Measurements from ENCODE around the gene STK32B.
"Not testable (repeated sequence)": the region's sequence is repeated elsewhere in the genome, so short reads cannot be mapped to it uniquely, and the experiment has no call there.

The STK32B gene

DNA sequence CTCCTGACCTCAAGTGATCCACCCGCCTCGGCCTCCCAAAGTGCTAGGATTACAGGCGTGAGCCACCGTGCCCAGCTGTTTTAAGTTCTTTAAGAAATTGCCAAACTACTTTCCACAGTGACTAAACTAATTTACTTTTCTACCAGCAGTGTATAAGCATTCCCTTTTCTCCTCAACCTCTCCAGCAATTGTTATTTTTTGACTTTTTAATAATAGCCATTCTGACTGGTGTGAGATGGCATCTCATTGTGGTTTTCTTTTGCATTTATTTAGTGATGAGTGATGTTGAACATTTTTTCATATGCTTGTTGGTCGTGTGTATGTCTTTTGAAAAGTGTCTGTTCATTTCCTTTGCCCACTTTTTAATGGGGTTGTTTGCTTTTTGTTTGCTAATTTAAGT lies 199.3 kb downstream of the STK32B start:
- DNase-seq = not testable (repeated sequence)

DNA sequence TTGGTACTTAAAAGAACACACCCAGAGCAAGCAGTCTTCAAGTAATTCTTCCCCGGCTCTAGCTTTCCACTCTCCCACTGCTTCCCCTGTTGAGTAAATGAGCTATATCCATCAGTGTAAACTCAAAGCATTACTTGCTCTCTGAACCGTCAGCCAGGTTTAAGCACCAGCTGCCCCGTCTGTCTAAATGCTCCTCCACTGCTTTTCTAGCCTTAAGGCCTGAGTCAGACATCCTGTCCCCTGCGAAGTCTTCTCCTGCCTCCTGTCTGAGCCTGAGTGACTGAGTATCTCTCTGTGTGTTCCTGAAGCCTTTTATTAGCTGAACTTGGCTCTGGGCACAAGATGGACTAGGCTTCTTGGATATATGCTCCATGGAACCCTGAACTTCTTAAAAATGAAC lies 205.1 kb downstream of the STK32B start:
- no peak for DNase-seq

DNA sequence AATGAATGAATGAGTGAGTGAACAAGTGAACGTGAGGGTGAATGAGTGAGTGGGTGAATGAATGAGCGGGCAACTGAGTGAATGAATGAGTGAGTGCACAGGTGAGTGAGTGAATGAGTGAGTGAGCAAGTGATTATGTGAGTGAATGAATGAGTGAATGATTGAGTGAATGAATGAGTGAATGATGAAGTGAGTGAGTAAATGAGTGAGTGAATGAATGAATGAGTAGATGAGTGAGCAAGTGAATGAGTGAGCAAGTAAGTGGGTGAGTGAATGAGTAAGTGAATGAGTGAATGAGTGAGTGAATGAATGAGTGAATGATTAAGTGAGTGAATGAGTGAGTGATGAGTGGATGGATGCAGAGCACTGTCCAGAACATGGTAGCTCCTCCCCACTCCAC lies 205.8 kb downstream of the STK32B start:
- no peak for DNase-seq

DNA sequence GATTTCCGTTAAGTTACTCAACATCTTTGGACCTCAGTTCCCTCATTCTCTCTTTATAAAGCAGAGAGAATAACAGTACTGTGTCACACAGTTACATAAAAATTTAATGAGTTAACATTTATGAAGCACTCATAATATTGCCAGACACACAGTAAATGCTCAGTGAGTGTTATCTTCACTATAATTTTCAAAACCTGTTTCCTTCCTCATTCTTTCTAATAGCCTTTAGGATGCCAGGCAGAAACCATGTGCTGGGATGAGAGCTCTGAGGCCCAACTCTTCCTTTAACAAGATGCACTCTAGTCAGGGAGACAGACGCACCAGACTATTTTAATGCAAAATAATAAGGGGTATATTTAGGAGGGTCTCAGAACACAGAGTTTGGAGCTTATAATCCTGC lies 208.2 kb downstream of the STK32B start:
- DNase-seq = no peak

DNA sequence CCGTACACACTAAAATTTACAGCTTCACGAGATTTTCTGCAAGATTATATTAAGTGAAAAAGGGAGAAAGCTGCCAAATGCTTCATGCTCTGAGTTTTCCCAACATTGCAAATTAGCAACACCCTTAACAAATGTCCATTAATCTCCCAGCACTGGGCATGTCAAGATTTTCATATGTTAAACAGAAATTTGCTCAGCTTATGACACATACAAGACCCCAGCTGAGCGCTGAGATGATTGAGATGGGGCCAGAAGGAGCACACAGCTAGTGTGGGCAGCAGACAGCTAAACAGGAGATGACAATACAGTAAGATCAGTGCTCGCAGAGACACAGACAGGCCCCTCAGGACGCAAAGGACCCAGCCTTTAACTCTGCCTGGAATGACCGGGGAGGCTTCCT lies 208.8 kb downstream of the STK32B start:
- DNase-seq = no peak

DNA sequence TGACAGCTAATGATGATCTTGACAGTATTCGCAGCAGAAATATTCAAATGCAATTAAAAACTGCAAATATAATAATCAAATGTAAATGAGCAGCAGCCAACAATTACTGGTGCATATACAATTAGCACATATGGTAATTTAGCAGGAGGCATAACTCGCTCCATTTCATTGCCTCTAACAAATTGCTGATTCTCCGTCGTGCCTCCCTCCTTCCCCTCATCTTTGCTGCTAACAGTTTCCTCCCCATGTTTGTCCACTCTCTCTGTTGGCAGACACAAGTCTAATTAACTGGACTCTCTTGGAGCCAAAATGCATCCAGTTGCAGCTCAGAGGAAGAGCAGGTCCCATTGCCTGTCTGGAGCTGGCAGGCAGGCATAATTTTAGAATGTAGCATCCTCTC lies 210.6 kb downstream of the STK32B start:
- DNase-seq = no peak

DNA sequence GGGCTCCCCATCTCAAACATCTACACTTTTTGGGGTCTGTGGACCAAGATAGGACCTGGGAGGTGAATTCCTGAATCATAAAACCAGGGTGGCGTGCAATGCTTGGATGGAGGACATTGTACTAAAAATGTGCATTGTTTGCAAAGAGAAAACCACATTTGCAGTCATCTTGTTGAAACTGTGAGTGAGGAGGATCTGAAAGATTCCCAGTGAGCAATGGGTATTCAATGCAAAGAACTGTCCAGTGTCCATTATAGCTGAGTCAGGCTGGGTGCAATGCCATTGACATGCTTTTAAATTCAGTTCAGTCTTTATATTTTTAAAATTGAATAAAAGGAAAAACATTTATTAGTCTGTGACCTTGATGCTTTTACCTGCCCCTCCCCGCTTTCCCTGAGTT lies 215.7 kb downstream of the STK32B start:
- DNase-seq = no peak

DNA sequence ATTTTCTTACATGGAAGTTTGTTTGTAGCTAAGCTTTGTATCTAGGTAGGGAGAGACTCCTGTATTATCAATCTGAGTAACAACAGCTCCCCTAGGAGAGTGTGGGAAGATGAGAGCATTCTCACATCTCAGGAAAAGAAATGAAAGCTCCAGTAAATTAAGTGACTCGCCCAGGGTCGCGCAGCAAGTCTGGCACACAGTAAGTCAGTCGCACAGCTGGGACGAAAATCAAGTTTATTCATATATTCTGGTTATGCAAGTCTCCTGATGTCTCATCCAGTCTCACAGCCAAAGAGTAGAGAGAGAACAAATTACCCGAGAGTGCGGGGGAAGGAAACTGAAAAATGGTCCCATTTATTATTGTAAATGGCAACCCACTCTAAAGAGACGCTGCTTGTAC lies 216.1 kb downstream of the STK32B start:
- no peak for DNase-seq

DNA sequence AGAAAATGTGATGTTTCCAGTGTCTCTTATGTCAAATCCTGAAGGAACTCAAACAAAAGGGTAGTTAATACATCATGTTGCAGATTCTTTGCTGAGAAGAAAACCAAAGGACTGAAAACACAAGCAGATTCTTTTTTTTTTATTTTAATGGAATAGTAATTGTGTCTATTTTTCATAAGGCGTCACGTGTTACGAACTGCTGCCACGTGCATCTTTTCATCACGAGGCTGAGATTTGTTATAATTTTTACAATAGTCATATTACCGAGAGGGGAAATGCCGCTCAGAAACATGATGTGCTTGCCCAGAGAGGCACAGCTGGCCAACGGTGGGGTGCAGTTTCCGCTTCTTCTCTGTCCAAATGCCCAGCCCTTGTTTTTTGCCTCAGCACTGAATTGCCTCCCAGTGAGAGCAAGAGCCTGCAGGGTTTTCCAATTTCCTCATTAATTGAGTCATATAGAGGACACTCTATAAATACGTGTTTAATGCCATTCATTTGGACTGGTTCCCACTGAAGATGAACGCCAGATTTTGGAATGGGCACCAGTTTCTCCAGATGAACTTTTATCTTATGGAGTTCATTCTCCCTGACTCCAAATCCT lies 225.3 kb downstream of the STK32B start:
- DNase-seq = no peak

DNA sequence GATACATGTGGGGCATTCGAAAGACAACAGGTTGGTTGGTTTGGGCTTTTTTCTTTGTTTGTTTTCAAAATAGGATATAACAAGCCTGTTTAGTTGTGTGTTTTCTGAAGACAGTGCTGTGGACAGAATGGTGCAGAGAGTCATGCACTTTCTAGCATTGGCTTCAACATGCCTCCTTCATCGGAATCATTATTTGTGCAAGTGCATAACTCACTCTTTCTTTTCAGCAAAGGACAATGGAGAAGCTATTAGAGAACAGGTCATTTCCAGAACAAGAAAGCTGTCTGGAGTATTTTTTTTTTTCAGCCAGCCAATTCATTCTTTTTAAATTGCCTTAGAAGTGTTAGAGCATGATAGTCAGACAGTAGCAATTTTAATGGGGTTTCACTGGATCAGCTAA lies 225.8 kb downstream of the STK32B start:
- DNase-seq = no peak

DNA sequence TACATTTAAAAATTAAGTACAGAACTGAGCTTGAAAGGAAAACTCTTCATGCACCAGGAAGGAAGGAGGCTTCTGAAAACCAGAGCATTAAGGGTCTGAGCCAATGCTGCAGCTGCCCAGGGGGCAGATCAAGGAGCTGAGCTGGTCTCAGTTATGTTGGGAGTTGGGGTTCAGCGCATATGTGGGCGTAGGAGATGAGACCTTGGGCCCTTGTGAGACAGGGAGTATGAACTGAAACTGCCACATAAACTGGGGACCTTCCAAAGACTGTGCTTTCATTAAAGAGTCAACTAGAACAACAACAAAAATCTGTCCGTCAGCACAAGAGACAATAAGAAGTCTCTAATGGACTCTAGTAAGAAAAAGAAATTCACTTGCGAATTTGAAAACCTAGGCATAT lies 226.9 kb downstream of the STK32B start:
- DNase-seq = no peak

DNA sequence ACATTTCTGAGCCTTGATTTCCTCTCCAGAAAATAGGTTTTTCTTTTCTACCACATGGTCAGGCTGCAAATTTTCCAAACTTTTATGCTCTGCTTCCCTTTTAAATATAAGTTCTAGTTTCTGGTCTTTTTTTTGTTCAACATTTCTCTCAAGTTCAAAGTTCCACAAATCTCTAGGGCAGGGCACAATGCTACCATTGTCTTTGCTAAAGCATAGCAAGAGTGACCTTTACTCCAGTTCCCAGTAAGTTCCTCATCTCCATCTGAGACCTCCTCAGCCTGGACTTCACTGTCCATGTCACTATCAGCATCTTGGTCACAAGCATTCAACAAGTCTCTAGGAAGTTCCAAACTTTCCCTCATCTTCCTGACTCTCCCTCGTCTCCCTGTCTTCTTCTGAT lies 228.8 kb downstream of the STK32B start:
- DNase-seq = not testable (repeated sequence)

DNA sequence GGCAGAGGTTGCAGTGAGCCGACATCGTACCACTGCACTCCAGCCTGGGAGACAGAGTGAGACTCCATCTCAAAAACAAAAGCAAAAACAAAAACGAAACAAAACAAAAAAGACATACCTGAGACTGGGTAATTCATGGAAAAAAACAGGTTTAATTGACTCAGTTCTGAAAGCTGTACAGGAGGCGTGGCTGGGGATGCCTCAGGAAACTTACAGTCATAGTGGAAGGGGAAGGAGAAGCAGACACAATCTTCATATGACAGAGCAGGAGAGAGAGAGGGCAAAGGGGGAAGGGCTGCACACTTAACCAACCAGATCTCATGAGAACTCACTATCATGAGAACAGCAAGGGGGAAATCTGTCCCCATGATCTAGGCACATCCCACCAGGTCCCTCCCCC lies 229.5 kb downstream of the STK32B start:
- no peak for DNase-seq

DNA sequence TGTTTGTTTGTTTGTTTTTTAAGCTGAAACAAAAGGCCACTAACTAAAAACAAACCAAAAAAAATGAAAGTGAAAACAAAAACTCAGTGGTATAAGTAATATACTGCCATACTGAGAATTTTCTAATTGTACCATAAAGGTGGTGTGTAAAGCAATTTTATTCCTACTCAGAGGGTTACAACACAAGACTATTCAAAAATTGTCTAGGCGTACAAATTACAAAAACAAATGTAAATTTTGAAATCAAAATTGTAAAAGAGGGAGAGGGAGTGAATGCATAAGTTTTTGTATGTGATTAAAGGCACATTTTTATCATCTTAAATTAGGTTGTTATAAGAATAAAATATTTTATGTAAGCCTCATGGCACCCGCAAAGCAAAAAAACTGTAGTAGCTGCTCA lies 232.6 kb downstream of the STK32B start:
- DNase-seq = no peak

DNA sequence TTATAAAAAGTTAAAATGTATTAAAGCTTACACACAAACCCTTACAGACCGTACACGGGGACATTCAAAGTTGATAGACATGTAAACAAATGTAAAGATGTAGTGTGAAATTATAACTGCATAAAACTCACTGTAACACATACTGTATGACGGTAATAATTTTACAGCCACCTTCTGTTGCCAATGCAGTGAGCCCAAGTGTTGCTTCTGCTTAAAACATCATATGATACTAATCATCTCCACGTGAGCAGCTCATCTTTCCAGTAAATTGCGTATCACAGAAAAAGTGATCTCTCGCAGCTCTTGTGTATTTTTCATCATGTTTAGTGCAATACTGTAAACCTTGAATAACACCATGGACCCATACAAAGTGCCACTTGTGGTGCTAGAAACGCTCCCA lies 233.2 kb downstream of the STK32B start:
- DNase-seq = no peak

DNA sequence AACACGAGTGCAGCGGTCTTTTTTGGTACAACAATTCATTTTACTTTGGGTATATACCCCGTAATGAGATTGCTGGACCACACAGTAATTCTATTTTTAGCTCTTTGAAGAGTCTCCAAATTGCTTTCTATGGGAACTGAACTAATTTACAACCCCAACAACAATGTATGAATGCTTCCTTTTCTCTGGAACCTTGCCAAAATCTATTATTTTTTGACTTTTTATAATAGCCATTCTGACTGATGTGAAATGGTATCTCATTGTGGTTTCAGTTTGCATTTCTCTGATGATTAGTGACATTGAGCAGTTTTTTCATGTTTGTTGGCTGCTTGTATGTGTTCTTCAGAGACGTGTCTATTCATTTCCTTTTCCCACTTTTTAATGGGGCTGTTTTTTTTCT lies 240.8 kb downstream of the STK32B start:
- no peak for DNase-seq

DNA sequence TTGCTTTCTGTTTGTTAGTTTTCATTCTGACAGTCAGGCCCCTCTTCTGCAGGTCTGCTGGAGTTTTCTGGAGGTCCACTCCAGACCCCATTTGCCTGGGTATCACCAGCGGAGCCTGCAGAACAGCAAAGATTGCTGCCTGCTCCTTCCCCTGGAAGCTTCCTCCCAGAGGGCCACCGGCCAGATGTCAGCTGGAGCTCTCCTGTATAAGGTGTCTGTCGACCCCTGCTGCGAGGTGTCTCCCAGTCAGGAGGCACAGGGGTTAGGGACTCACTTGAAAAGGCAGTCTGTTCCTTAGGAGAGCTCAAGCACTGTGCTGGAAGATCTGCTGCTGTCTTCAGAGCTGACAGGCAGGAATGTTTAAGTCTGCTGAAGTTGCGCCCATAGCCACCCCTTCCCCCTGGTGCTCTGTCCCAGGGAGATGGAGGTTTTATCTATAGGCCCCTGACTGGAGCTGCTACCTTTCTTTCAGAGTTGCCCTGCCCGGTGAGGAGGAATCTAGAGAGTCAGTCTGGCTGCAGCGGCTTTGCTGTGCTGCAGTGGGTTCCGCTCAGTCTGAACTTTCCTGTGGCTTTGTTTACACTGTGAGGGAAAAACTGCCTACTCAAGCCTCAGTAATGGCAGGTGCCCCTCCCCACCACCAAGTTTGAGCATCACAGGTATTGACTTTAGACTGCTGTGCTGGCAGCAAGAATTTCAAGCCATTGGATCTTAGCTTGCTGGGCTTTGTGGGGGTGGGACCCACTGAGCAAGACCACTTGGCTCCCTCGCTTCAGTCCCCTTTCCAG lies 246.9 kb downstream of the STK32B start:
- DNase-seq = not testable (repeated sequence)

DNA sequence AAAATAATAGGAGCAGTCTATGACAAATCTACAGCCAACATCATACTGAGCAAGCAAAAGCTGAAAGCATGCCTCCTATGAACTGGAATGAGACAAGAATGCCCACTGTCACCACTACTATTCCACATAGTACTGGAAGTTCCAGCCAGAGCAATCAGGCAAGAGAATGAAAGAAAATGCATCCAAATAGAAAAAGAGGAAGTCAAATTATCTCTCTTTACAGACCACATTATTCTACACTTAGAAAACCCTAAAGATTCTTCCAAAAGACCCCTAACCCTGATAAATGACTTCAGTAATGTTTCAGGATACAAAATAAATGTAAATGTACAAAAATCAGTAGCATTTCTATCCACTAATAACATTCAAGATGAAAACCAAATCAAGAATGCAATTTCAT lies 249.0 kb downstream of the STK32B start:
- DNase-seq = no peak

DNA sequence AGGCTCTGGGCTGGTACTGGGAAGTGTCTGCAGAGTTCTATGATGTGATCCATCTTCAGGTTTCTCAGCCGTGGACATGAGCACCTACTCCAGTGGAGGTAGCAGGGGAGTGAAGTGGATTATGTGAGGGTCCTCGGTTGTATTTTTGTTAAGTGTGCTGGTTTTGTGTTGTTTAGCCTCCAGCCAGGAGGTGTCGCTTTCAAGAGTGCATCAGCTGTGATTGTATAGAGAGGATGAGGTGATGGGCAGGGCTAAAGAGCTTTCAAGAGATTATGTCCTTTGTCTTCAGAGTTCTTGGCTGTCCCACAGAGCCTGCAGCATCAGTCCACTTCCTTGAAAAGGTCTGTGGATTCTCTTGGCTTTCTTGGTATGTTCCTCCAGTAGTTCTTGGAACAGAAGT lies 256.6 kb downstream of the STK32B start:
- DNase-seq = no peak

DNA sequence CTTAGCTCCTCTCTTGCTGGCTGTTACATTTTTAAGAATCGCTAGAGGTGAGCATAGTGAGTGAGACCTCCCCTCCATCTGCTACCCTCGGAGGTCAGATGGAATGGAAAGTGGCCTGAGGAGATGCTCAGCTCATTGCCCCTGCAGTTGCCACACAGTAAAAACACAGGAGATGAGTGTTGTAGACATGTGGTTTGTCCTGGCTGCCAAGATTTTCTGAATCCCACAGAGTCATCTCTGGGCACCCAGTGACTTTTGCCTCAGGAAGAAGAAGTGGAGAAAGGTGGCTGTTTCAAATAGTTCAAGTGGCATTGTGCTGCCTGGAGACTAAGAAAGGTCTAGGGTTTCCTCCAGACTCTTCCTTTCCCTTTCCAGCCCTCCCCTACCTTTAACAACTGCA lies 271.0 kb downstream of the STK32B start:
- no peak for DNase-seq

DNA sequence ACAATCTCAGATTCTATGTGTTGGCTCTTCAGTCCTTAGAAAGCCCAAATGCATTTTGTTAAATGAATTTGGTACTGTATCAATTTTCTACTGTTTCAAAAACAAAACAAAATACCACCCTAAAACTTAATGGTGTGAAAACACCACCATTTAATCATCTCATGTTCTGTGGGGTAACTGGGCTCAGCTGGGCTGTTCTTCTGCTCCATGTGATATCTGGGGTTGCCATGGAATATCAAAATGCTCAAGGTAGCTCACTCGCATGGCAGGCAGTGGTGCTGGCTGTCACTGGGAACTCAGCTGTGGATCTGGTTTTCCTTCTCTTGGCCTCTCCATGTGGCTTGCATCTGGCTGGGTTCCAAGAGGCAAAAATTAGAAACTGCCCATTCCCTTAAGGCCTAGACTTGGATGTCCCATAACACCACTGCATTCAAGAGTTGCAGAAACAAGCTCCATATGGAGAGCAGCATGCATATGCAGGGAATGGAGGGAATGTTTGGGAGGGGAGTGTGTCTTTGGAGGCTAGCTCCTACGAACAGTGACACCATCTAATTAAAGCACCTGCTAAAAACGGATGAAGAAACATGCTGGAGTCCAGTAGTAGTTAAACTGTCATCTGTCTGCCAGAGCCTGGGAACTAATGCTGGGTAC lies 279.2 kb downstream of the STK32B start:
- DNase-seq = no peak

DNA sequence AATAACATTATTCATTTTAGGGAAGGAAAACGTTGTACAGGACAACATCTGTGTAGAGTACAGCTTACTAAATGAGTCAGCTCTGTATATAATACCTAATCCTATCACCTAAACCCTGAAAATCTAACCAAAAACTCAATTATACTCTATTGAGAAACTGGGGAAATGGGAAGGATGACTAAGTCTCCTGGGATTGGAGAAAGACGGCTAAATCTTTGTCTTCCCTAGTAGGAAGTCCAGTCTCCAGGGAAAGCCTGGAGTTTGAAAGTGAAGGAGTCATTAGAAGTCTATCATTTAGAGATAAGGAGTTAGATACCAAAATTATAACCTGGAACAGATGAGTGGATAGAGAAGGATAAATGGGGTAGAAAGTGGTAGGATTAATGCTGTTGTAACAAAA lies 286.5 kb downstream of the STK32B start:
- DNase-seq = no peak

DNA sequence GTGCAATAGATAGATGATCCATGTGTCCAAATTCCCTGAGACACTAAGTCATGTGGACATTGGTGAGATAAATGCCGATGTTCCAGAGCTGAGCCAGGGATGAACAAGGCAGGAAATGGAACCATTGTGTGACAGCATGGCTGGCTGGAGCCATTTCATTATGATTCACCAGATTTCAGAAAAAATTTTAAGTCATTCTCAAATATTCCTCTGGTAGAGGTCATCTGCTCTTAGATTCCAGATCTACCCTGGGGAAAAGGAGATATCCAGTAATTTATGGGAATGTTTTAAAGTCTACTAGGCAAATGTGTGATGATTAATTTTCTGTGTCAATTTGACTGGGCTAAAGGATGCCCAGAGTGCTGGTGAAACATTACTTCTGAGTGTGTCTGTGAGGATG lies 287.3 kb downstream of the STK32B start:
- no peak for DNase-seq
